ENCODE data around the gene LEF1. TPM values are rescaled to one million over a fixed set of nuclear protein-coding genes. Genes with fewer than 3 reads are reported as not detected.

Gene LEF1
- total and polyA plus RNA-seq, 9 of the 15 experiments (the other 6 are each of a cell fraction or from before 2014, with no cell fraction given), result 15.1 to 81.1 (median 29.7) TPM

- no peaks in the 10 kb centered on the region for H4K20me1 ChIP-seq (replicated peaks; ENCODE audit: control insufficient read depth, insufficient read depth, low read length)
- ATAC-seq (no peak), FAIRE-seq (no peak), DNase-seq (ENCODE audit: extremely low read depth in 1 of 4, low spot score in 3 of 4) (no peak)
- ChIA-PET CTCF (ENCODE audit: low intra/inter-chr PET ratio) (no interaction called here), POLR2A (interaction anchor here (1.1 kb wide), 1 partner anchor 13 kb away, joined by 3 read pairs; no protein-coding TSS in a partner anchor)
- no peak overlapping the region for H3K27ac ChIP-seq (ENCODE audit: extremely low read depth, low read depth, low read length)
- in situ Hi-C loops (cut with MboI) (no loop called here), intact Hi-C loops (cut with micrococcal nuclease) (no loop called here)
- peaks cover 5% of the 10 kb centered on the region; the same call in 1 of the 3 replicates for H3K36me3 ChIP-seq (ENCODE audit: control insufficient read depth, insufficient read depth, low read length)
- no peak overlapping the region for H2AFZ ChIP-seq (ENCODE audit: low read depth, low read length)
- H3K4me3 ChIP-seq, result no peak overlapping the region
- no peak overlapping the region for H3K4me2 ChIP-seq (ENCODE audit: insufficient read depth, low read length)
- 100% methylated on average over 1 of the region's 1 CpG for WGBS (ENCODE audit: insufficient coverage, low coverage, missing lambda C conversion rate)
- no peak for TF ChIP-seq EZH2 (IDR thresholded peaks at IDR 0.05; ENCODE audit: borderline replicate concordance, low read depth, low read length)
- TF ChIP-seq BDP1 (IDR thresholded peaks at IDR 0.05; ENCODE audit: insufficient read depth, insufficient read length), result no peak
- TF ChIP-seq OTX1 (CRISPR knock-in tag; IDR thresholded peaks at IDR 0.05), result no peak
- no peak for TF ChIP-seq ZNF174 (CRISPR knock-in tag; IDR thresholded peaks at IDR 0.05)
- no peak for TF ChIP-seq ILK (tag; IDR thresholded peaks at IDR 0.05; ENCODE audit: borderline replicate concordance, low read depth)
- no peak for TF ChIP-seq E2F4 (CRISPR knock-in tag; IDR thresholded peaks at IDR 0.05; ENCODE audit: low read depth)
- no peaks in the 10 kb centered on the region for H3K9me1 ChIP-seq (ENCODE audit: control insufficient read depth, insufficient read depth, low read length)
- no TSS peak for BruUV-seq (replicated peaks)
- no peak overlapping the region for H3K9ac ChIP-seq (ENCODE audit: insufficient read depth in 1 of 2, low read depth in 2 of 2, low read length in 2 of 2)
- H3K27me3 ChIP-seq (ENCODE audit: control insufficient read depth in 2 of 2, insufficient read depth in 2 of 2, low read length in 2 of 2), result no peaks in the 10 kb centered on the region
- H3K9me3 ChIP-seq (replicated peaks; ENCODE audit: control insufficient read depth, insufficient read depth, low read depth, low read length), result no peaks in the 10 kb centered on the region
- H3K4me1 ChIP-seq (replicated peaks in 1 of 2; ENCODE audit: control insufficient read depth in 2 of 2, insufficient read depth in 2 of 2, low read length in 2 of 2), result no peaks in the 10 kb centered on the region
- H3K79me2 ChIP-seq (ENCODE audit: control insufficient read depth, insufficient read depth, low read length), result no peaks in the 10 kb centered on the region
Observed at GRCh38 chr4:108070775-108071174, 98.0 kb downstream of the LEF1 start.

Measured in K562 (cell line).